KMS-11 (cell line): ENCODE data around the gene ACAD9.

Experiments
- H2AFZ ChIP-seq: fragments of 200-600 bp; sonication (generic); 2 replicates; pipeline ENCODE4 v1.6.1; 2016; ENCODE audit warnings: antibody characterized with exemption, mixed run types, low read depth
- H3K27ac ChIP-seq: fragments of 200-600 bp; sonication (generic); 2 replicates; pipeline ENCODE4 v1.6.1; 2016; ENCODE audit warnings: mild to moderate bottlenecking, mixed run types
- H3K27me3 ChIP-seq: fragments of 200-600 bp; sonication (generic); 2 replicates; pipeline ENCODE4 v1.6.1; 2017; ENCODE audit warnings: mild to moderate bottlenecking, low read depth, mixed run types, moderate library complexity; ENCODE audit not compliant: insufficient read depth
- H3K36me3 ChIP-seq: fragments of 200-600 bp; sonication (generic); 2 replicates; pipeline ENCODE4 v1.6.1; 2017; ENCODE audit warnings: mild to moderate bottlenecking, mixed run types; ENCODE audit not compliant: insufficient read depth
- H3K4me1 ChIP-seq: fragments of 200-600 bp; sonication (generic); 2 replicates; pipeline ENCODE4 v1.6.1; 2016; ENCODE audit warnings: mild to moderate bottlenecking, low read depth, mixed run types; ENCODE audit not compliant: poor library complexity, severe bottlenecking
- H3K4me2 ChIP-seq: fragments of 200-600 bp; sonication (generic); 2 replicates; pipeline ENCODE4 v1.7.0; 2016; ENCODE audit warnings: mild to moderate bottlenecking, mixed run types
- H3K4me3 ChIP-seq: fragments of 200-600 bp; sonication (generic); IDR thresholded peaks from 2 replicates; pipeline ENCODE4 v1.6.1; 2017; ENCODE audit warnings: low read depth, low read length, mixed read lengths; ENCODE audit not compliant: insufficient read depth
- H3K79me2 ChIP-seq: fragments of 200-600 bp; sonication (generic); 2 replicates; pipeline ENCODE4 v1.6.1; 2016; ENCODE audit warnings: low read depth, mixed run types; ENCODE audit not compliant: insufficient read depth
- H3K9ac ChIP-seq: fragments of 200-600 bp; sonication (generic); 2 replicates; pipeline ENCODE4 v1.6.1; 2016; ENCODE audit warnings: mild to moderate bottlenecking, mixed run types
- H4K20me1 ChIP-seq: fragments of 200-600 bp; sonication (generic); 2 replicates; pipeline ENCODE4 v1.6.1; 2016; ENCODE audit warnings: mild to moderate bottlenecking, mixed run types; ENCODE audit not compliant: insufficient read depth
- TF ChIP-seq, protein P1 (sequence below): fragments of 200-600 bp; sonication (generic); conservative IDR thresholded peaks from 2 replicates; pipeline ENCODE4 v1.6.1; 2017; ENCODE audit warnings: low read depth, mild to moderate bottlenecking, antibody characterized with exemption, low read length, moderate library complexity, mixed read lengths

Gene ACAD9

DNA sequence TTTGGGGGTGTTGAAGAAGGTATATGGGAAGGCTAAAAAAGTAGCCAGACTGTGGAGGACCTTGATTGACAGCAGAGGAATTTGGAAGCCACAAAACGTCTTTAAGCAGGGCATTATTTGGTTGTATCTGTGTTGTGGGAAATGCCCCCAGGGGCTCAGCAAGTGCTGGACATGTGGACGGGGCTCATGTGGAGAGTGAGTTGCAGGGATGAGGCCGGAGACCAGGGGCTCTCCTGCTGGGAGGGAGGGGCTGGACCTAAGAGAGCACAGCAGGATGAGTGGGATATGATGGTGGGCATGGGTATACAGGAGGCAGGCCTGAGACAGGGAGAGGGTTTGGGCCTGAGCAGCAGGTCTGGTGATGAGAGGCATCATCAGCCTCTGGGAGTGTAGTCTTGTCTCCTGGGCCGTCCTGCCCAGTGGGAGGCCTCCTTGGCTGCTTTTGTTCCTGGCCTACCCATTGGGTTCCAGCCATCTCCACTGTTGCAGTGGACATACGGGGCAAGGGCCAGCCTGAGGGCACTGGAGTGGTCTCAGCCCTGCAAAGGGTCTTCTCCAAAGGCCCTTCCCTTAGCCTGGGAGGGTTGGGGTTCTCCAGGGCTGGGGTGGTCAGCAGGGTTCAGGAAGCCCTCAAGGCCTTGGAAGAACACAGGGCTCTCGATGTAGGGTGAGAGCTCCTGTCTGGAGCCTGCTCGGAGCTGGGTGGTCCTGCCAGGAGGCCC lies 27.5 kb downstream of the ACAD9 start:
- Histone ChIP-seq H3K27me3 (no peaks in the 10 kb centered on the region), H3K4me2 (no peak overlapping the region), H3K9ac (no peak overlapping the region), H3K79me2 (no peaks in the 10 kb centered on the region), H3K4me3 (no peak overlapping the region), H3K4me1 (no peaks in the 10 kb centered on the region), H2AFZ (no peak overlapping the region), H3K27ac (no peak overlapping the region), H4K20me1 (no peaks in the 10 kb centered on the region), H3K36me3 (no peaks in the 10 kb centered on the region; the same call in 1 of the 2 replicates)
- TF ChIP-seq, protein P1, sequence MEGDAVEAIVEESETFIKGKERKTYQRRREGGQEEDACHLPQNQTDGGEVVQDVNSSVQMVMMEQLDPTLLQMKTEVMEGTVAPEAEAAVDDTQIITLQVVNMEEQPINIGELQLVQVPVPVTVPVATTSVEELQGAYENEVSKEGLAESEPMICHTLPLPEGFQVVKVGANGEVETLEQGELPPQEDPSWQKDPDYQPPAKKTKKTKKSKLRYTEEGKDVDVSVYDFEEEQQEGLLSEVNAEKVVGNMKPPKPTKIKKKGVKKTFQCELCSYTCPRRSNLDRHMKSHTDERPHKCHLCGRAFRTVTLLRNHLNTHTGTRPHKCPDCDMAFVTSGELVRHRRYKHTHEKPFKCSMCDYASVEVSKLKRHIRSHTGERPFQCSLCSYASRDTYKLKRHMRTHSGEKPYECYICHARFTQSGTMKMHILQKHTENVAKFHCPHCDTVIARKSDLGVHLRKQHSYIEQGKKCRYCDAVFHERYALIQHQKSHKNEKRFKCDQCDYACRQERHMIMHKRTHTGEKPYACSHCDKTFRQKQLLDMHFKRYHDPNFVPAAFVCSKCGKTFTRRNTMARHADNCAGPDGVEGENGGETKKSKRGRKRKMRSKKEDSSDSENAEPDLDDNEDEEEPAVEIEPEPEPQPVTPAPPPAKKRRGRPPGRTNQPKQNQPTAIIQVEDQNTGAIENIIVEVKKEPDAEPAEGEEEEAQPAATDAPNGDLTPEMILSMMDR: no peak

- H3K4me1 ChIP-seq: no peaks in the 10 kb centered on the region
- TF ChIP-seq, protein P1: no peak
- H3K9ac ChIP-seq: no peak overlapping the region
- no peak overlapping the region for H3K27ac ChIP-seq
- H3K4me2 ChIP-seq: no peak overlapping the region
- no peak overlapping the region for H3K4me3 ChIP-seq
- no peaks in the 10 kb centered on the region for H3K79me2 ChIP-seq
- no peak overlapping the region for H2AFZ ChIP-seq
- H4K20me1 ChIP-seq: no peaks in the 10 kb centered on the region
- no peaks in the 10 kb centered on the region for H3K27me3 ChIP-seq
- H3K36me3 ChIP-seq: peaks cover 6% of the 10 kb centered on the region; the same call in 1 of the 2 replicates
Observed at GRCh38 chr3:128907706-128908445, 28.5 kb downstream of the ACAD9 start.

DNA sequence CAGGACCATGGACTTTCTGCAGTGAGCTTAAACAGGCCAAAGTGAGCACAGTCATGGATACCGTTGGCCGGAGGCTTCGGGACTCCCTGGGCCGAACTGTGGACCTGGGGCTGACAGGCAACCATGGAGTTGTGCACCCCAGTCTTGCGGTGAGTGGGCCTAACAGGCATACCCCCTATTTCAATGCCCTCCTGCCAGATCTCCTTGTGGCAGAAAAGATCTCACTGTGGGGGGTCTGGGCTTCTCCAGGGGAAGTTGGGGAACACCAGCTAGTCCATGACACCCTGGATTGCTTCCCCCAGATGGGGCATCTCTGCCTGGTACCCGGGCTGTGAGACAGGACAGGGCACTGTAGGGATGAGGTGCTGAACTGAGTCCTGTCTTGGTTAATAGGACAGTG lies 29.5 kb downstream of the ACAD9 start:
- Histone ChIP-seq H3K27ac (no peak overlapping the region), H2AFZ (no peak overlapping the region), H3K79me2 (no peaks in the 10 kb centered on the region), H4K20me1 (no peaks in the 10 kb centered on the region), H3K36me3 (peaks cover 6% of the 10 kb centered on the region; the same call in 1 of the 2 replicates), H3K9ac (no peak overlapping the region), H3K27me3 (no peaks in the 10 kb centered on the region), H3K4me2 (no peak overlapping the region), H3K4me3 (no peak overlapping the region), H3K4me1 (no peaks in the 10 kb centered on the region)
- TF ChIP-seq, protein P1: no peak

GRCh38 chr3:128910006-128910405 lies 30.6 kb downstream of the ACAD9 start:
- Histone ChIP-seq H3K36me3 (peaks cover 9% of the 10 kb centered on the region; the same call in 1 of the 2 replicates), H4K20me1 (no peaks in the 10 kb centered on the region), H2AFZ (no peak overlapping the region), H3K79me2 (no peaks in the 10 kb centered on the region), H3K4me2 (no peak overlapping the region), H3K9ac (no peak overlapping the region), H3K27me3 (no peaks in the 10 kb centered on the region), H3K27ac (no peak overlapping the region), H3K4me1 (no peaks in the 10 kb centered on the region), H3K4me3 (no peak overlapping the region)
- TF ChIP-seq, protein P1: no peak
